Psoas muscle (tissue), 8 donors: Measurements from ENCODE around the gene CDR2L. TPM values are rescaled to one million over a fixed set of nuclear protein-coding genes. Genes with fewer than 3 reads are reported as not detected.
"Not testable (repeated sequence)": the region's sequence is repeated elsewhere in the genome, so short reads cannot be mapped to it uniquely, and the experiment has no call there.

Experiments used
- ATAC-seq, 4 donors: fragments of 200-7000 bp; cut with Tn5 transposase; one replicate each; pipeline ENCODE4 v1.9.1; 2020; ENCODE audit warnings: moderate library complexity in 3 of 4, mild to moderate bottlenecking in 2 of 4
- DNase-seq, 2 donors: peaks; one replicate each; pipeline ENCODE4 v3.0.0-alpha.2; 2020
- H3K27ac ChIP-seq: fragments of 200-600 bp; one replicate; pipeline ENCODE4 v1.8.0; 2022
- H3K27me3 ChIP-seq, 3 donors: fragments of 200-600 bp in 1 of 3; one replicate each; pipeline versions ENCODE4 v1.6.1 to v1.8.0; 2013 to 2022; ENCODE audit warnings: low read length in 2 of 3, mild to moderate bottlenecking in 2 of 3, moderate library complexity in 1 of 3; ENCODE audit not compliant: insufficient read depth in 3 of 3
- H3K36me3 ChIP-seq, 2 donors: fragments of 200-600 bp in 1 of 2; one replicate each; pipeline versions ENCODE4 v1.6.1 to v1.8.0; 2013 to 2022; ENCODE audit warnings: low read depth in 1 of 2, mild to moderate bottlenecking in 1 of 2, moderate library complexity in 1 of 2; ENCODE audit not compliant: insufficient read depth in 1 of 2
- H3K4me1 ChIP-seq: fragments of 200-600 bp; one replicate; pipeline ENCODE4 v1.8.0; 2022
- H3K4me3 ChIP-seq: fragments of 200-600 bp; one replicate; pipeline ENCODE4 v1.8.0; 2022; ENCODE audit warnings: mild to moderate bottlenecking
- H3K9me3 ChIP-seq: fragments of 200-600 bp; one replicate; pipeline ENCODE4 v1.8.0; 2022
- WGBS, 3 donors: extraction: QIAGEN DNeasy Blood & Tissue Kit; methylation state at CpG; one replicate each; pipeline versions ENCODE4 v1.1.6 to v1.1.7; 2013; 5-methylcytosine and 5-hydroxymethylcytosine counted together
- intact Hi-C, 2 donors: fragments of 100-400 bp; cut with DNase I; formaldehyde crosslinking; loops; one replicate each; pipeline versions ENCODE4 v1.11.0 to v1.14.2; 2022
- polyA plus RNA-seq, 3 donors: library from polyadenylated mRNA; stranded (reverse); fragments of 200-250 nt; gene quantifications; one replicate each; pipeline ENCODE4 v1.2.3, GENCODE V29; 2013
- total RNA-seq, 4 donors: library from RNA; stranded (reverse); fragmentation: NEBNext Ultra II Directional in 2 of 4; extraction: Animal tissue kit (Norgen Biotek cat#: 25700) in 2 of 4; gene quantifications; one replicate each; pipeline versions ENCODE4 v1.2.1 to v1.2.4, GENCODE V29; 2021 to 2023
- TF ChIP-seq, protein P1 (sequence below): fragments of 200-600 bp; IDR thresholded peaks from one replicate; pipeline ENCODE4 v1.8.0; 2022; ENCODE audit warnings: antibody characterized with exemption
- donor health status: healthy with polysubstance abuse.
- donor health status: DM: no; HTN: no; CAD: no; lungs with moderate emphysema.
- donor health status: Bipolar disorder and iron deficiency.
- donor health status: healthy.
- donor health status: DM: yes; HTN: yes; CAD: no.
- donor health status: DM: no; HTN: no; CAD: no.
- donor health status: DM: no; HTN: no; CAD: no.
- donor health status: DM: yes; HTN: yes; CAD: no.

CDR2L gene
- total and polyA plus RNA-seq, 7 donors, result 1.3 to 3.4 (median 1.7) TPM

DNA sequence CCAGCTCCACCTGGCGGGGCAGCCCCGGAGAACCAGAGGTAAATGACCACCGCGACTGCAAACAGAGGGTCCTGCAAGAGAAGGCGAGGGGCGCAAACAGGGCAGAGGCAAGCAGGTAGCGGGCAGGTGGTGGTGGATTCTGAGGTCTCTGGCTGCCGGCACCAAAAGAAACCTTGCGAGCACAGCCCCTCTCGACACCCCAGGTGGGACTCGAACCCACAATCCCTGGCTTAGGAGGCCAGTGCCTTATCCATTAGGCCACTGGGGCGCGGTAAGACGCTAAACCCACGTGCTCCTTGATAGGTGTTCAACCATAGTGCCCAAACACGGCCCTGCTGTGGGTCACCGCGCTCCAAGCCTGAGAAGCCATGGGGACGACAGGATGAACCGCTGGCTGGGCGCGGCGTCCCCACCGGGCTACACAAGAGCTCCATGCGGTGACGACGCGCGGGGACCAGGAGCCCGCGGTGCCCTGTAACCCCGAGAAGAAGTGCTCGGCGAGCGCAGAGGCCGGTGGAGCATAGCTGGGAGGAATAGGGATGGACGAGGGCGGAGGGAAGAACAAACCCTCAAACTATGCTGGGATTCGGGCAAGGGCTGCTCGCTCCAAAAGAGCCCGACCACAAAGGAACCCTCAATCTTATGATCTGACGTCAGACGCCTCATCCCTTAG, 46.9 kb downstream of the CDR2L start:
- ATAC-seq (peak; percentile 82 to 85 (median 83)), DNase-seq (peak; percentile 86 to 90)
- intact Hi-C loops, result no loop called here
- WGBS, 3 donors, result 0 to 1% (median 1%) methylated on average over 43 of the region's 43 CpGs
- peak overlapping the region; percentile 87 for H3K27ac ChIP-seq
- peaks cover 0 to 25% of the 10 kb centered on the region in 2 donors for H3K36me3 ChIP-seq
- H3K4me1 ChIP-seq, result peaks cover 30% of the 10 kb centered on the region
- TF ChIP-seq, protein P1, sequence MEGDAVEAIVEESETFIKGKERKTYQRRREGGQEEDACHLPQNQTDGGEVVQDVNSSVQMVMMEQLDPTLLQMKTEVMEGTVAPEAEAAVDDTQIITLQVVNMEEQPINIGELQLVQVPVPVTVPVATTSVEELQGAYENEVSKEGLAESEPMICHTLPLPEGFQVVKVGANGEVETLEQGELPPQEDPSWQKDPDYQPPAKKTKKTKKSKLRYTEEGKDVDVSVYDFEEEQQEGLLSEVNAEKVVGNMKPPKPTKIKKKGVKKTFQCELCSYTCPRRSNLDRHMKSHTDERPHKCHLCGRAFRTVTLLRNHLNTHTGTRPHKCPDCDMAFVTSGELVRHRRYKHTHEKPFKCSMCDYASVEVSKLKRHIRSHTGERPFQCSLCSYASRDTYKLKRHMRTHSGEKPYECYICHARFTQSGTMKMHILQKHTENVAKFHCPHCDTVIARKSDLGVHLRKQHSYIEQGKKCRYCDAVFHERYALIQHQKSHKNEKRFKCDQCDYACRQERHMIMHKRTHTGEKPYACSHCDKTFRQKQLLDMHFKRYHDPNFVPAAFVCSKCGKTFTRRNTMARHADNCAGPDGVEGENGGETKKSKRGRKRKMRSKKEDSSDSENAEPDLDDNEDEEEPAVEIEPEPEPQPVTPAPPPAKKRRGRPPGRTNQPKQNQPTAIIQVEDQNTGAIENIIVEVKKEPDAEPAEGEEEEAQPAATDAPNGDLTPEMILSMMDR, result no peak
- peak overlapping the region; percentile 78 for H3K4me3 ChIP-seq
- H3K27me3 ChIP-seq, result no peaks in the 10 kb centered on the region
- H3K9me3 ChIP-seq, result no peaks in the 10 kb centered on the region

DNA sequence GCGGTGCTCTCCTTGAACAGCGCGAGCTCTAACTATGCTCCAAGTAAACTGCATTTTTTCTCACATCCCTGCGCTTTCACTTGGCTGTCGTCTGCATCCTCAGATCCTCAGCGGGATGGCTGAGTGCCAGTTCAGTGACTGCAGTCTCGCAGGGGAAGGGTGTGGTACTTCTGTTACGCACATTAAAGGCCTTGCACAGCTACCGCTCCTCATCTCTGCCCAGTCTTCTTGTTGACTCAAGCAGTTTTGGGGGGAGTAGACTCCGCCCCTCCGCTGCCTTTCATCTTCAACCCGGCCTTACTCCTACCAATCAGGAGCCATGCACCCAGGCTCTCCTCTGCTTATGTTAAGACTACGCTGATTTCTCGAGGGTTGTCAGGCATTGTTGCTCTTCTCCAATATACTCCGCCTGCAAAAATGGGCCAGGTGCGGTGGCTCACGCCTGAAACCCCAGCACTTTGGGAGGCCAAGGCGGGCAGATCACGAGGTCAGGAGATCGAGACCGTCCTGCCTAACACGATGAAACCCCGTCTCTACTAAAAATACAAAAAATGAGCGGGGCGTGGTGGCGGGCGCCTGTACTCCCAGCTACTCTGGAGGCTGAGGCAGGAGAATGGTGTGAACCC, 49.3 kb downstream of the CDR2L start:
- TF ChIP-seq, protein P1, result no peak
- intact Hi-C loops, result no loop called here
- peaks cover 5 to 48% of the 10 kb centered on the region in 2 donors for H3K36me3 ChIP-seq
- WGBS, 3 donors, result 61 to 65% (median 64%) methylated on average over 27 of the region's 27 CpGs
- peaks cover 30% of the 10 kb centered on the region for H3K4me1 ChIP-seq
- ATAC-seq (peak in 1 of 4 donors; percentile 7), DNase-seq (peak; percentile 90 to 93)
- H3K4me3 ChIP-seq, result peak overlapping the region; percentile 40
- H3K27ac ChIP-seq, result peak overlapping the region; percentile 87
- H3K27me3 ChIP-seq, result no peaks in the 10 kb centered on the region
- H3K9me3 ChIP-seq, result no peaks in the 10 kb centered on the region

DNA sequence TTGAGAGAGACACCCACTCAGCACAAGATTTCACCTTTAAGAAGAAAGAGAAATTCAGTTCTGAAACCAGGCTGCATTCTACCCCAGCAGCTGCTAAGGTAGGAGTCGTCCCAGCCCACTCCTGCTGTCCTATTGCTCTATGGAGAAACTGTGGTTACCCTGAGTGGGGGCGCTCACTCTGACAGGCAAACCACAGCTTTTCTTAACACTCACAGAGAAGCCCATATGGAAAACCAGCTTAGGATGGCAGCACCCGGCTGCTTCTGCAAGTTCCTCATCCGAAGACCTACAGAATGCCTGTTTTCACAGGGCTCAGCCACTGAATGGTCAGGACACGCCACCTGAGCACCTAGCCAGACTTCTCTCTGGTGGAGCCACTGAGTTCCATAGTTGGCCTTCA, 51.8 kb downstream of the CDR2L start:
- DNase-seq (no peak), ATAC-seq (no peak)
- Histone ChIP-seq H3K4me3 (no peak overlapping the region), H3K4me1 (peaks cover 16% of the 10 kb centered on the region), H3K9me3 (no peaks in the 10 kb centered on the region), H3K27me3 (no peaks in the 10 kb centered on the region), H3K36me3 (peaks cover 8 to 56% of the 10 kb centered on the region in 2 donors), H3K27ac (no peak overlapping the region)
- TF ChIP-seq, protein P1, result no peak
- intact Hi-C loops, result no loop called here
- WGBS, 3 donors, result 89 to 95% (median 94%) methylated on average over 5 of the region's 5 CpGs

DNA sequence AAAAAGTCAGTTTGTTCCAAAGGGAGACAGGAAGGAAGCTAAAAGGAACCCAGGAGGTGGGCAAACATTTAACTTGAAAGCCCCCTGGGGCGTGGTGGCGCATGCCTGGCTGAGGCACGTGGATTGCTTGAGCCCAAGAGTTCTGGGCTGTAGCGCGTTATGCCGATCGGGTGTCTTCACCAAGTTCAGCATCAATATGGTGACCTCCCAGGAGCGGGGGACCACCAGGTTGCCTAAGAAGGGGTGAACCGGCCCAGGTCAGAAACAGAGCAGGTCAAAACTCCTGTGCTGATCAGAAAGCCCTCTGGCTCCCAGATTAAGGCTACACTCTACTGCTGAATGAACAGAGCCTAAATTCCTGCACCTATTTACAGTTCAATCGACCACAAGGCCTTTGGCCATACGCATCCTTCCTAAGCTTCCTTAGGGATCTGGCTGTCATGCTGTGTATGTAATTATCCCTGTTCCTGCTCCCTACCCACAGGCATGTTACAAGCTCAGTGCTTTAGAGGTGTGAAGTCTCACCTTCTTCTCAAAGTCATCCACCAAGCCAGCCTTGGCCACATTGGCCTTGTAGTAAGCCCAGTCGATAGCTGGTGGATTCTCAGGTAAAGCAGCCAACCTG, 54.3 kb downstream of the CDR2L start:
- TF ChIP-seq, protein P1, result no peak
- no peaks in the 10 kb centered on the region for H3K27me3 ChIP-seq
- intact Hi-C loops, result no loop called here
- no peak for DNase-seq
- WGBS, 3 donors, result 76 to 85% (median 82%) methylated on average over 12 of the region's 12 CpGs
- peaks cover 8% of the 10 kb centered on the region for H3K4me1 ChIP-seq
- ATAC-seq, result no peak
- no peak overlapping the region for H3K4me3 ChIP-seq
- H3K9me3 ChIP-seq, result no peaks in the 10 kb centered on the region
- peaks cover 8 to 52% of the 10 kb centered on the region in 2 donors for H3K36me3 ChIP-seq
- no peak overlapping the region for H3K27ac ChIP-seq

DNA sequence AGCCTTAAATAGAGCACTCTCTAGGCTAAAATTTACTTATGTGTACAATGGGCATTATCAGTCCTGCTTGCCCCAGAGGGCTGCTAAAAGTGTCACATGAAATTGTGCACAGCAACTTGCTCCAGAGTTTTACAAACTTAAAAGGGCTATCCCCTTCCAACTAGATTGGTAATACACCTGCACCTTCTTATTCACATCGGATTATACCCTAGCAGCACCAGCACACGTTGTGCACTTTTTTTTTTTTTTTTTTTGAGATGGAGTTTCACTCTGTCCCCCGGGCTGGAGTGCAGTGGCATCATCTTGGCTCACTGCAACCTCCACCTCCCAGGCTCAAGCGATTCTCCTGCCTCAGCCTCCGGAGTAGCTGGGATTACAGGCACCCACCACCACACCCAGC, 56.4 kb downstream of the CDR2L start:
- H3K27ac ChIP-seq, H3K9me3 ChIP-seq, DNase-seq, intact Hi-C loops, H3K4me3 ChIP-seq, H3K27me3 ChIP-seq, ATAC-seq: not testable (repeated sequence)
- 51 to 55% (median 54%) methylated on average over 5 of the region's 5 CpGs for WGBS, 3 donors
- H3K36me3 ChIP-seq, result peaks cover 8 to 37% of the 10 kb centered on the region in 2 donors
- H3K4me1 ChIP-seq, result peaks cover 15% of the 10 kb centered on the region
